Stimulated activated CD4-positive, alpha-beta T cell treated with anti-CD3 and anti-CD28 coated beads, Interleukin-2, amount 100 ng/mL, for 24 hours (primary cell): Measurements from ENCODE around the gene MTSS2.

ENCODE experiments used
- DNase-seq, 2 donors: peaks; one replicate each; pipeline ENCODE4 v3.0.0-alpha.2; 2020

MTSS2 gene

DNA sequence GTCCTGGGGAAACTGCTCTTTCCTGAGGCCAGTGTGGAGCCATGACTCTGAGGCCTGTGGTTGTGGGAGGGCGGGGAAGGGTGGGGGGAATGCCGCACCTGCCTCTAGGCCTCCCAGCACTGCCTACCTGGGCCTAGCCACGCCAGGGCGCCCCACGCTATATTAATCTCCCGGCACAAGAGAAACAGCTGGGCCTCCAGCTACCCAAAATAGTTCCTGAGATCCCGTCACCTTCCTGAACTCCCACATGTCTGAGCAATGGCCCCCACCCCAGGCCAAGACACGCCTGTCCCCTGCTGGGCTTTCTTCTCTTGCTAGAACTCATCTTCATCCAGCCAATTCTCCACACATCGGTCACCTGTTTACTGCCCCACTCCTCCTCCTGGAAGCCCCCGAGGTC, 13.0 kb upstream of the MTSS2 start:
- DNase-seq, result no peak

DNA sequence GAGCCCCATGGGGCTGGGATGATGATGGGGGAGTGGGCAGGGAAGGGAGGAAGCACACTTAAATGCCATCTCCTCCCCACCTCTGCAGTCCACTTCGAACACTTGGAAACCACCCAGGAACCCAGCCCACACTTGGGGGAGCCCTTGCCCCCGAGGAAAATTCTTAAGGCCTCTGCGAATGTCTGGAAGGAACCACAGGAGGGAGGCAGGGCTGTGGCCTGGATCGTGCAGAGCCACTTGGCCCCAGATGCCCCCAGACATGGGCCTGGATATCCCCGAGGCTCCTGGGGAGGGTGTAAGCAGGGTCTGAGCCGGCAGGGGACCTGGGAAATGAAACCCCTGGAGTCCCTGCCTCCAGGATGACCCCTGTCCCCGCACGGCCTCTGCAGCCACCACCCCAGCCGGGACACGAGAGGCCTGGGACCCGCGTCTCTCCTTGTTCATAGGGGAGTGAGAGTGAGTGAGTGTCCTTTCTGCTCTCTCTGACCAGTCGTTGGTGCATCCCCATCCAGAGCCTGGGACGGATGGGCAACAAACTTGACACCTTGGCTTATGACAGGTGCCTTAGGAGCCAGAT, 11.8 kb upstream of the MTSS2 start:
- DNase-seq, result no peak

DNA sequence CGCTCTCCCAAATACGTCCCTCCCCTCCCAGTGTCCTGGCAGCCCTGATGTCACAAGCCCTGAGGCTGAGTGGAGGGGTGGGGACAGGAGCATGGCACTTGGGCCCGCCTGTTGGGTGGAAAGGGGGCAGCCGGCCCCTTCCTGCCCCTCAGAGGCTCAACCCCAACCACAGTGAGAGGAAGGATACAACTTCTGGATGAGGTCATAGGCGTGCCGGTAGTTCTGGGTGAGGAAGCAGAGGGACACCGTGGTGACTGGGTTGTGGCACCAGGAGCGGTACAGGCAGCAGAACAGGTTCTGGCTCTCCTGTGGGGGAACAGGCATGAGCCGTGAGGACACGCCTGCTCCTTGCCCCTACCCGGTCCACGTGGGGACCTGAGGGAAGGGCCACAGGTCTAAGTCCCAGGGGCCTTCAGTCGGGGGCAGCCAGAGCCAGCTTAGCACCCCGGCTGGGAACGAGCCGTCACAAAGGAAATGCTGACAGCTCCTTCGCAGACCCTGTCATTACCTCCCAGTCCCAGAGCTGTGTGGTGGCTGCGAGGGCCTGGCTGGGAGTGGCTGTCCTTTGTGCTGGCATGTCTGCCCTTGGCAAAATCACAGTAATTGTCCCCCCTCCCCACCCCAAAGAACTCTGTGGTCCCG, 11.2 kb upstream of the MTSS2 start:
- DNase-seq, result no peak

DNA sequence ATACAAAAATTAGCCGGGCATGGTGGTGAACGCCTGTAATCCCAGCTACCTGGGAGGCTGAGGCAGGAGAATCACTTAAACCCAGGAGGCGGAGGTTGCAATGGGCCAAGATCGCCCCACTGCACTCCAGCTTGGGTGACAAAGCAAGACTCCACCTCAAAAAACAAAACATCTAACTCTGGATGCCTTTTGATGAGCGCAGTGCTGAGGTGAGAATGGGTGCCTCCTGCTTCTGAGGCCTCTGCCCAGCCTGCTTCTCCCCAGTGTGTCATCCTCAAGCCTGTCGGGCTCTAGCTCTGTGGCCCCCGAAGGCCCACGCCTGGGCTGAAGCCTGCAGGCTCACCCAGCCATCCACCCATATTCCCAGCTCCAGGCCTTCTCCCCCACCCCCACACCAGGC, 10.5 kb upstream of the MTSS2 start:
- DNase-seq, result no peak

DNA sequence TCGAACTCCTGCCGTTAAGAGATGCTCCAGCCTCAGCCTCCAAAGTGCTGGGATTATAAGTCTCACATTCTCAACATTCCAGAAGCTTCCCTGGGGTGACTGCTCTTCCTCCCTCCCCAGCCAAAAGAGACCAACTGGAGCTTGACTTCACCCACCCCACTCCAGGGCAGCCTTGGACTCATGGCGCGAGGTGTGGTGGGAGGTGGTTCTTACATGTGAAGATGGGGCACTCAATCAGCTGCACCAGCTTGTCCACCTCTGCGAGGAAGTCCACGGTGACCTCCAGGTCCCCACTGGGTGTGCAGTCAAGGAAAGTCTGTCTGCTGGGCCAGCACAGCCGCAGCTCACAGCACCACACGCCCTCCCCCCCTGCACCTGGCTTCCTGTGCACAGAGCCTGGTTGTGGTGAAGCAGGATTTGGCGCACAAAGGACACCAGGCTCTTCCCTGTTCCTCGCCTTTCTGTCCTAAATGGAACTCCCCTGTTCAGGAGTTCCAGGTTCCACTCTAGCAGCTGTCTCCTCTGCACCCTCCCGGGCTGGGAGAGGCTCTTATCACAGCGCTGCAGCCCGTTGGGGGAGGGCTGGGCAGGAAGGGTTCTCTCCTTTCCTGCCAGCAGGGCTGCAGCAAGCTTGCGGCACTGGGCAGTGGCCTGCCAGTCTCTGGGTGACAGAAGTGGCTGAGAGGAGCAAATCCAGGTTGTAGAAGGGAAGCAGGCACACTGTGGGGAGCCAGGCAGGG, 9.6 kb upstream of the MTSS2 start:
- DNase-seq, result no peak

DNA sequence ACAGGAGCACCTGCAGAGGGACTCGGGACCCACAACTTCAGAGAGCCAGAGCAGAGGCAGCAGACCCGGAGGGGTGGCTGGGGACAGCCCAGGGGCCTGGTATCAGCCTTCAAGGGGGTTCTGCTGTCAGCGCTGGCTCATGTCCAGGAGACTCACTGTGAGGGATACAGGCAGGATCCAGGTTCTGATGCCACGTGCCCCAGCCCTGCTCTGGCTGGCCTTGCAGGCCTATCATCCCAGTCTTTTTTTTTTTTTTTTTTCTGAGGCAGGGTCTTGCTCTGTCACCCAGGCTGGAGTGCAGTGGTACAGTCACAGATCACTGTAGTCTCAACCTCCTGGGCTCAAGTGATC, 9.0 kb upstream of the MTSS2 start:
- DNase-seq, result no peak

DNA sequence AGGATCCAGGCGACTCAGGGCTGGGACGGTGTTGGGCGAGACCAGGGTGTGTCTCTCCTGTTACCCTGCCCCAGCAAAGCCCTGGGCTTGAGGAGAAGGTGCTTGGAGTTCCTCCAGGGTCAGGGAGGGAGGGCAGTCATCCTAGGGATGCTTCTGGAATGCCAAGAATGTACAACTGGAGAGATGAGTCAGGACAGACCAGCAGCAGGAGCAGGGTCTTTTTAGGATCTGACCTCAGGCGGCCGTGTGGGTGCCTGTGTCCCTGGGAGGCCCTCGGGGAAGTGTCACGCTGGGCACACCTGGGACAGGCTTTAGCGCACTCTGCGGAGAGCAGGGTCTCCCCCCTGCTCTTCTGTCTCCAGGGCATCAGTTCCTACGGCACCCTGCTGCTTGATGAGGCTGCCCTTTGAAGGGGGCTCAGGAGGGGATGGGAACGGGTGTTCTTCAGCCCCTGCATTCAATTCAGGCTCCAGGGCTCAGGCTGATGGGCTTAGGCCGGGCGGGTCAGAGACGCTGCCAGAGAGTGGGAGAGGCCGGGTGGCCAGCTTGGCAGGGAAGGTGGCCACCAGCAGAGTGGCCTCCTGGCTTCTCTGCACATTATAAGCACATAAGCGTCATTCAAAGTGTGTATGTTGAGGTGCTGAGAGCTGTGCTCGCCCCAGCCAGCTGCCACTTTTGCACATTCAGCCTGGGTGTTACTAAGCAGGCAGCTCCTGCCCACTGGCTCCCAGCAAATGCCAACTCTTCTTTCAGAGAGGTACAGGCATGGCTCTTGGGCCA, 8.4 kb upstream of the MTSS2 start:
- DNase-seq, result no peak

DNA sequence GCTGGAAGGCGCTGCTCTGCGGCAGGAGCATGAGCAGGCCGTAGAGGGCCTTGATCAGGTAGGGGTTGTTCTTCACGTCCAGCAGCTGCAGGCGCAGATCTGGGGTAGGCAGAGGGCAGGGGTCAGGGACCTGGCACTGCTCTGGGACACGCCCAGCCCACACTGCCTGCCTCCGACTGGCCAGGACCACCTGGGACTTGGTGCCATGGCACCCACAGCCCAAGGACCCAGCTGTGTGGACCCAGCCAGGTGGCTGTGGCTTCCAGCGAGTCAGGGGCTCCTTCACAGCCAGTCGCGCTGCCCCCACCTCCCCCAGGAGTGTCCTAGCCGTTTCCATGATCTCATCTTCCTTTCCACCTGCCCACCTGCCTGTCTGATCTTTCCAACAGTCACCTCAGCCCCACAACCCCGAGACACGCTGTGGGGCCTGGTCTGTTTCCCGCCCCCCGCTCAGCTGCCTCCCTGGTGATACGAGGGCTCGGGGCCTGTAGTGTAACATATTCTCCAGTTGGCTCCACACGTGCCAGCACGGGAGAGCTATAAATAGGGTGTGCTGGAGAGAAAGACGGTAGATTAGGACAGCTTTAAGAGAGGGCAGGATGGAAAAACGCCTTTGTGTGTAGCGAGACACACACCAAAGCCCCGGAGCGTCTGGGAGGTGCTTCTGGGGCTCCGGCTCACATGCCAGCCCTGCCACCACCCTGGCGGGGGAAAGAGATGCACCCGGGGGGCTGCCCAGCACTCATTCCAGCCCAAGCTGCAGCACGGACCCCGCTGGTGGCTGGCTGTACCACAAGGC, 7.2 kb upstream of the MTSS2 start:
- no peak for DNase-seq

DNA sequence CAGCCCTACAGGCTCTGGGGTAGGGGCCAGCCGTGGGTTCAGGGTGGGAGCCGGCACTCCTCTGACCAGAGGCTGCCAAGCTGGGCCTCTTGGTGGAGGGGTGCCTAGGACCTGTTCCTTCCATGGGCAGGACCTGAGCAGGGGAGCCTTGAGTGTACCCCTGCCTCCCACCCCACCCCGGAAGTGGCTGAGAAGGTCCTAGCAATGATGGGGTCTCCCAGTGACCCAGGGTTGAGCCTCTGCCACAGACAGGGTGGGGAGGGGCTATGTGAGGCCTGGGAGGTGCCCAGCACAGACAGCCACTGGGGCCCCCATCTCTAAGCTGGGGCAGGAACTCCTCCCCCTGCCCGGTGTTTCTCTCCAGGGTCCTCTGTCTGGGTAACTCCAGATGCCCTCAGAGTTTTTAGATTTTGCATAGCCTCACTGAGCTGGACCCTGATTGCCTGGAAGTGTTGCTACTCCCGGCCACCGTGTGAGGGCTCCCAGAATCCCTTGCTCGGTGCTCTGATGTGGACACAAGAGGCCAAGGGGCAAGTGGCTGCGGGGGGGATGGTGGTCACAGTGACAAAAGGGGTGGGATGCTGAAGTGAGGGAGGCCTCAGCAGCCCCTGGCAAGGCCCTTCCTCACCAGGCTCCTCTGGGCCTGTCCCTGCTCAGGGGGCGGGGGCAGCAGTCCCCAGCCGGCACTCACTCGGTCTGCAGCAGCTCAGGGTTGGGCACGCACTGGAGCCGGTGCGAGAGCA, 6.4 kb upstream of the MTSS2 start:
- DNase-seq, result no peak

DNA sequence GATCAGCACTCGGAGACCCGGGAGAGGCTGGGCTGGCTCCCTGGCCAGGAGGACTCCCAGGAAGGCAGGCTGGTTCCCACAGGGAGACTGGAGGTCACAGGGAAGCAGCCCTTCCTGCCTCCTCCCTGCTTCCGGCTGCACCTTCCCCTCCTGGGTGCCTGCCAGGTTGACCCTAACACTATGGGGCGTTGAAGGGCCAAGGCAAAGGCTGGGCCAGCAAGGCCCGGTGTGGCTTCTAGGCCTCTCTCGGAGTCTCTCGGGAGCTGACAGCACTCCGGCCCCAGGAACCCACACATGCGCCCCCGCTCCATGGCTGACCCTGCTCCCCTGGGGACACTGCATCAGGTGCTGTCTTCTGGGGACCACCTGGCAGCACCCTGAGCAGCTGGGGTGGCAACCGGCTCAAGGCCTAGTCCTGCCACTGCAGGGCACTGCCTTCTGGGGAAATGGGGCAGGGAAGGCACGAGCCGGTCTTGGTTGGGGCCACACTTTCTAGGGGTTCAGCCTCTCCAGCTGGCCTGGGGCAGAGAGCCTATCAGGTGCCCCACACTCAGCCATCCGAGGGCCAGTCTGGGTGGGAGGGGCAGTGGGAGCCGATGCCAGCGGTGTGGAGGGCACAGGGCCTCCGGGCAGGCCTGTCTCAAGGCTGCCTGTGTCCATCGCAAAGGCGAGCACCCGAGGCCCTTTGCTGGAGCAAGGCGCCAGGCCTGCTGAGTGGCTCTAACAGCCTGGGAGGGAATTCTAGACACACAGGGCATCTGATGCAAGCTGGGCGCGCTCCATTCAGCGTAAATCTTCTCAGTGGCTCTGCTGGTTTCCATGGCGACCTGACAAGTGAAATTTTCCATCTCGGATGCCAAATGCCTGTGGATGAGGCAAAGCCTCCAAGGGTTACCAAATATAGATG, 5.6 kb upstream of the MTSS2 start:
- DNase-seq, result no peak

DNA sequence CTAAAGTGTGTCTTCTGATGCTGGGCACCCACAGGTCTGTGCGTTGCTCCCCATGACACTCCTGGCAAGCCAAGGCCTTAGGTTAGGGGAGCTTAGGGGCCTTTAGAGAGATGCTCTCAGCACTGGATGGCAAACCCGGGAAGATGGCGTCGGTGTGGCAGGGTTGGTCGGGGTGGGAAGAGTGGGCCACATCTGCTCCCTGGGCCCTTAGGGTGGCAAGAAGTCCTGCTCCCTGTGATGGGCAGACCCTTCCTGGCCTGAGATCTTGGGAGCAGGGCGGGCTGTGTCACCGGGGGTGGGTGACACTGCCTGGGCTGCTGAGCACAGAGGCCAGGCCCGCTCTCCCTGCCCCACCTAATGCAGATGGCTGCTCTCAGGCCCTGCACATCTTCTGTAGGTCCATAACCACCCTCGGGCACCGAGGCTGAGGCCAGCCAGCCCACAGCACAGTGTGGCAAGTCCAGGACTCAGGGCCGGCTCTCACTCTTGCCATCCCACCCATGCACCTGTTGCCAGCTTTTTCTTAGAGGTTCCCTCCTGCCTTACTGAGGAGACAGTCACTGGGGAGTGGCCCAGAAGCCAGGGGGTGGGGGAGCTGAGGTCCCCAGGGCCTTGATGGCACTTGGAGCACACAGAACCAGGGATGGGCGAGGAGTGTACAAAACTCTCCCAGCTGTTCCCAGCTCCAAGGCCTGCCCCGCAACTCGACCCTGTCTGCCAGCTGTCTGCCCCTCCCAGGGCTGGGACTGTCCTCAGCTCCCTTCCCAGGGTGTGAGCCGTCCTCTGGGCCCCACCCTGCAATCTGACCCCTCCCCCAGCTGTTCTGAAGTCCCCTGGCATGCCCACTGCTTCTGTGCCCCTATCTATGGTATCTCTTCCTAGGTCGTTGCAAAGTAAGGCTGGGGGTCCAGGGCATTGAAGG, 4.4 kb upstream of the MTSS2 start:
- DNase-seq, result no peak

DNA sequence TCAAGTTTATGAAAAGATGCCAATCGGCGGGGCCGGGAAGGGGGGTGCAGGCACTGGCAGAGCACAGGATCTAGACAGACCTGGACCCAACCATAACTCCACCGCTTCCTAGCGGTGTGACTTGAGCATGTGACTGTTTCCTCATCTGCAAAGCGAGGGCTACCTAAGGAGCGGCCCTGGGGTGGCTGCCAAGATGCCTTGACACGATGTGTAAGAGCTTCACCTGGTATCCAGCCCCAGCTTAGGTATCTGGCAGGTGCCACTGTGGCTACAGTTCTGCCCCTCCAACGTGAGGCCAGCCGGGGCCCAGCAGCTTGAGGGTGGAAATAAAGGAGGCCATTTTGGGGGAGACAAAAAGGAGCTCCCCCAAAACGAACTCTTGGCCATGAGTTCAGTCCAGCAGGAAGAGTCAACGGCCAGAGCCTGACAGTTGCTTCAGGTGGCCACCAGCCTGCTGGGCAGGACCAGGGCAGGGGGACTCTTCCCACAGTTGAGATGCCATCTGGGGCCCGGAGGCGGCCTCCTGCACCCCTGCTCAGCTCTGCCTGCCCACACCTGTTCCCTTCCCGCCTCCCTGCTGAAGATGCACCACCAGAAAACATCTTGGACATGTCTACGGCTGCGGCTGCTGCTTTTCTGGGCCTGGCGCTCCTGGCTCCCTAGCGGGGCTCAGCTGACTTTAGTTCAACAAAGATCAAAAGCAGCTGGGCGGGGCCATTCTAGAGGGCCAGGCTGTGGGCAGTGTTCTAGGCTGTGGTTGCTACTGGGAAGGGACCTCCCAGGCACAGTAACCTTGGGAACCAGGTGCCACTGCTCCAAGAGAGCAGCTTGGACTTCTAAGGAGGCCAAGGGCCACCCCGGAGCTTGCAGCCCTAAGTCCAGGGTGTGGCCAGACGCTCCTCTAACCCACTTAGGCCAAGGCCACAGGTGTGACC, 3.4 kb upstream of the MTSS2 start:
- no peak for DNase-seq

DNA sequence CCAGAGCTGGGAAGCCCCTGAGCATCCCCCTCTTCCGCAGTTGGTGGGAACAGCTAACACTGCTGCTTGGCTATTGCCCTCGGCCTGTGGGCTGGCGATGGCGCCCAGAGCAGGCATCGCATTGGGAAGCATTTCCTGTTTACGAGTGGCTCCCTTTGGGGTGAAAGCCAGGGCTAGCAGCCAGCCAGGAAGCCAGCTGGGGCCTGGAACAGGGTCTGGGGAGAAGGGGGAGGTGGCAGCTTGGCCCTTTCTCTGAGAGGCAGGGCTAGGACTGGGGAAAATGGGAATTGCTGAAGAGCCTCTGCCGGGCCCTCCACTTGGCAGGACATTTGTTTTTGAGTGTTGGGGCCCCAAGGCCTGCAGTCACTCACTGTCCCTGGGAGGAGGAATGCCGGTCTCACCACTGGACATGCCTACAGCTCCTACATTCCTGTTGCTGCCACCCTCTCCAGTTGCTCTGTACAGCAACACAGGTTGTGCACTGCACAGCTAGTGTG, 2.4 kb upstream of the MTSS2 start:
- no peak for DNase-seq

DNA sequence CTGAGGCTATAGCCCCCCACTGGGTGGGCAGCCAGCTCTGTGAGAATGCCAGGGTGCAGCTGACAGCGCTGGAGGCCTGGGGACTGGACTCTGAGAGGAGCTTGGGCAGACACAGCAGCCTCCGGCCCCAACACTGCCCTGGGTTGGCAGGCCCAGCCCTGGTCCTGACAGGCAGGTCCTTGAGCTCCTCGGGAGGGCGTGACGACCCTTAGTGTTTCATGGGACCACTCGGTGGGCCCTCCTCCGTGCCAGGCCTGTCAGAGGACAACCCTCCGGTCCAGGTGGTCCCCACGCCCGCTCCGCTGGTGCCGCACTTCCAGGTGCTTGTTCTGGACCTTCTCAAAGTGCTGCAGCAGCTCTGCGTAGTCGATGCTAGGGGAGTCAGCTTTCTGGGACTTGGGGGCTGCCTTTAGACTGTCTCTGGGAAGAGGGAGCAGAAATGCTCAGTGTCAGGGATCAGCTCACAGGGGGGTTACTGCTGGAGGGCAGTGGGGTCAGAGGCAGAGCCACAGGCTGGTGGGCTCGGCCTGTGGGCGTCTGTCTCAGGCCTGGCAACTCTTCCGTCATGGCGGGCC, 1.9 kb upstream of the MTSS2 start:
- DNase-seq, result no peak

DNA sequence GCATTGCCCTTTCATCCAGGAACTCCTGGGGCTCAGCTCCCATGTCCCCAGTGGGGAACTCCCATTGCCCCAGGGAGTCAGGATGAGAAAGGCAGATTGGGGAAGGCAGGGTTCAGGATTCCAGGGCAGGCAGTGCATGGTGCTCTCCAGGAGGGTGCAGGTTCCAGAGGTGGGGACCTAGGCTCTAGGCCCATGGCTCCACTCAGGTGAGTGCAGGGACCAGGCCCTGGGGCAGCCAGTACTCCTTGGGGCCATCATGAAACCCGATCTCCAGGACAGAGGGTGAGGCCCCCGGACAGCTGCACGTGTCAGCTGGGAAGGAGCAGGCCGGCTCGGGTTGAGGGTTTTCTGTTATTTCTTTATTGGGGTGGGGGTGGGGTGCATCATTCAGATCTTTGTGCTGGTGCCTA, 1.3 kb upstream of the MTSS2 start:
- DNase-seq, result no peak

DNA sequence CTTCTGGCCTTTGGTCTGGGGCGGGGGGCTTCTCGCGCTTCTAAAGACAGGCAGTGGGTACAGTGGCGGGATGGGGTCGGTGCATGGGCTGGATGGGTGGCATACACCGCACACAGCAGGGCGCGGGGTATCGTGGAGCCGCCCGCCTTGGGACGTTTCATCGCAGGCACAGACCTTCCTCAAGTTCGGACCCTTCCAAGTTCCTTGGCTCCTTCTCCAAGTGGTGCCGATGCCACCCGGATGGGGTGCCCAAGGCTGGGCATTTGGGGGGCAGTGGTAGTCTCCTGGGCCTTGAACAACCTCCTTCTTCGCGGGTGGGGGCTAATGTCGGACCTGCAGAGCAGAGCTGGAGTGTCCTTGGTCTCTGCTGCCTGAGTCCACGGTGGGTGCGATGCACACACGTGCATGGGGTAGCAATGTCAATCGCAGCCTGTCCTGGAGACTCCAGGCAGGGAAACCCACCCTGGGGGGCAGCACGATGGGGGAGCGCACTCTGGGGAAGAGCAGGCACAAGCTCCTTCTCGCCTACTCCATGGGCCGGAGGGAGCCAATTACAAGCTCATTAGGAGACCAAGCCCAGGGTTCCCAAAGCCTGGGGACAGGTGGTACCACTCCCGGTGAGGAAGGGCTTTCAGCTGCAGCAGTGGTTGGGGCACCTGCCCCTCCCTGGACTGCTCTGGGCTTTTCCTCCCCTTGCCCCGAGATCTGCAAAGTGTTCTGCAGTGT, 686 bp upstream of the MTSS2 start:
- no peak for DNase-seq
